DLD1 (cell line): Measurements from ENCODE around the gene SLC6A3.

Experiments
- in situ Hi-C: cut with HindIII; loops from 2 replicates; pipeline ENCODE4 v1.10.0; 2017; ENCODE audit warnings: low sequenced_read_pairs

SLC6A3 gene

DNA sequence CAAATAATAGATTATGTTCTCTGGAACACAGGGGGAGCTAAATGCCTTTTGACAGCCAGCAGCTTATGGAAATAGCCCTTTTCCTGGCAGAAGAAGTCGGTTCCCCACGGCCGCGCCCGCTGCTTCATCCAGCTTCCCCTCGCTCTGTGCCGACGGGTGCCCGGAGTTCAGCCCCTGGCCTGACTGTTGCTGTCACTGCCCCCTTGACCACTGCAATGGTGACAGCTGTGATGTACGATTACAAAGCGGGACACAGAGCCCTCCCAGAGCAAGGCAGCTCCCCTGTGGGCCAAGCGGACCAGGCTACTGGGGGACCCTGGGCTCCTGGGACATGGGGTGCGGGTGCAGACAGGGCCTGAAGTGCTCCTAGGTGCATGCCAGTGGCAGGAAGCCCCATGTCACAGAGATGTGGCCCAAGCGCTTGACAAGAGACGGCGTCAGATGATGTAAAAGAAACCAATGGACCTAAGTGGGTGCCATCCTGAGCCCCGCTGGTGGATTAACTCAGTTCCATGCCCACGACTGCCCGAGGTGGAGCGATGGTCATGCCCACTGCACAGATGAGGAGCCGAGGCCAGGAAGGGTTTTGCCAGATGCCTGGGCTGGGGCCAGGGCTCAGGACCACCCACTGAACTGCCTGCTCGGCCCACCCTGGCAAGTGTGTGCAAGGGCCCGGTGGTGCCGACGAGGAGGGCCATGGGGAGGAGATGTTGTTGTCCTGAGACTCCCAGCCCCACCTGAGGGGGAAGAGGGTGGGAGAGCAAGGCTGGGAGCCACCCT lies 87.1 kb downstream of the SLC6A3 start:
- in situ Hi-C loops: no loop called here

- in situ Hi-C loops: no loop called here
Observed at GRCh38 chr5:1356873-1357787, 88.1 kb downstream of the SLC6A3 start.

- in situ Hi-C loops: no loop called here
Observed at GRCh38 chr5:1354576-1354975, 90.7 kb downstream of the SLC6A3 start.

DNA sequence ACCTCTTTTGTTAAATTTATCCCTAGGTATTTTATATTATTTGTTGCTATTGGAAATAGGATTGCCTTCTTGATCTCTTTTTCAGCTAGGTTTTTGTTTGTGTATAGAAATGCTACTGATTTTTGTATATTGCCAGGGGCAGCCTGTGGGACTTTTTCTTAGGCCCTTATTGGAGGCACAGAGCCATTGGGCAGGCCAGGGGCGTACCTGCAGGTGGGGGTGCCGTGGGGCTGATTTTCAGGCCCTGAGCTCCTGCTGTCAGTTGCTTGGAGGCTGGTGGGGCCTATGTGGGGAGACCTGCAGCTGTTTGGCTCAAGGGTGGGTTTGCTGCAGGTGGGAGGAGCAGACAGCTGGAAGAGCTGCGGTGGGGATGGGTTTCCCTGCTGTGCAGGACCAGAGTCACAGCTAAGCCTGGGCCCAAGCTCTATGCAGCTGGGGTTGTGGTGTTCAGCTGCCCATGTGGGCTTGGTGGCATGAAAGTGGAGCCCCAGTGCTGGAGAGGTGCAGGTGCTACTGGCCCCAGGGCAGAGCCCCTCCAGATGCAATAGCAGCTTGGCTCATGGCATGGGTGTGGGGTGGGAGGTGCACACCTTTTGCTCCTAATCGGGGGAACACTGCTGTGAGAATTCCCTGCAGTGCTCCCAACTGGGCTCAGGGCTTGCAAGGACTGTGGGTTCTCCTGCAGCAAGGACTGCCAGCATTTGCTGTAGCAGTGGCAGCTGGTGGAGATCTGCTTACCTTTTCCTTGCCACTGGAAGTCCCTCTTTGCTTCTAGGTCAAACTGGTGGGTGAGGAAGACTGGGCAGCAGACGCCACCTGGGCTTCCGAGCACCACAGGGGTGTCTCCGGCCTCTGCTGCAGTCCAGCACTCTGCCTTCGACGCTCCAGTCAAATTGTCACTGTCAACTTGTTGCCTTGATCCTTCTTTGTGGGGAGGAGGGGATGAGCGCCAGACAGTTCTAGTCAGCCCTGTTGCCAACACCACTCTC lies 92.7 kb downstream of the SLC6A3 start:
- in situ Hi-C loops: no loop called here

GRCh38 chr5:1351156-1351555 lies 94.1 kb downstream of the SLC6A3 start:
- in situ Hi-C loops: no loop called here

GRCh38 chr5:1349246-1349645 lies 96.0 kb downstream of the SLC6A3 start:
- in situ Hi-C loops: no loop called here

GRCh38 chr5:1348986-1349245 lies 96.3 kb downstream of the SLC6A3 start:
- in situ Hi-C loops: no loop called here

DNA sequence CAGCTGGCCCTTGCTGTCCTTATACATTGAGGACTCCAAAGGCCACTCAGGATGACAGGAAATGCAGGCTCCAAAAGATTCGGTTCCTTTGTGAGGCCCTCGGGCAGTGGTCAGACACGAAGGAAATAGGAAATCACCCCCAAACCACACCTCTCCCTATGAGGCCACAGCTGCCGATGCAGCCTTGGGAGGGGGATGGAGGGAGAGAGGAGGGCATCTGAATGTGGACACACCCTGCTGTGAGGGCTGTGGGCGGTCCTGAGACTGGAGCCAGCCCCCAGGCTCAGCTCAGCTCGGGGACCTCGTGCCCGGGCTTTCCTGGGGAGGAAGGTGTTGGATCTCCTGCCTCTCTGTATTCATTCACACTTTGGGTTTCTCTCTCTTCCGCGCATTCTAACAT lies 97.7 kb downstream of the SLC6A3 start:
- in situ Hi-C loops: no loop called here

GRCh38 chr5:1346627-1347440 lies 98.4 kb downstream of the SLC6A3 start:
- in situ Hi-C loops: no loop called here

DNA sequence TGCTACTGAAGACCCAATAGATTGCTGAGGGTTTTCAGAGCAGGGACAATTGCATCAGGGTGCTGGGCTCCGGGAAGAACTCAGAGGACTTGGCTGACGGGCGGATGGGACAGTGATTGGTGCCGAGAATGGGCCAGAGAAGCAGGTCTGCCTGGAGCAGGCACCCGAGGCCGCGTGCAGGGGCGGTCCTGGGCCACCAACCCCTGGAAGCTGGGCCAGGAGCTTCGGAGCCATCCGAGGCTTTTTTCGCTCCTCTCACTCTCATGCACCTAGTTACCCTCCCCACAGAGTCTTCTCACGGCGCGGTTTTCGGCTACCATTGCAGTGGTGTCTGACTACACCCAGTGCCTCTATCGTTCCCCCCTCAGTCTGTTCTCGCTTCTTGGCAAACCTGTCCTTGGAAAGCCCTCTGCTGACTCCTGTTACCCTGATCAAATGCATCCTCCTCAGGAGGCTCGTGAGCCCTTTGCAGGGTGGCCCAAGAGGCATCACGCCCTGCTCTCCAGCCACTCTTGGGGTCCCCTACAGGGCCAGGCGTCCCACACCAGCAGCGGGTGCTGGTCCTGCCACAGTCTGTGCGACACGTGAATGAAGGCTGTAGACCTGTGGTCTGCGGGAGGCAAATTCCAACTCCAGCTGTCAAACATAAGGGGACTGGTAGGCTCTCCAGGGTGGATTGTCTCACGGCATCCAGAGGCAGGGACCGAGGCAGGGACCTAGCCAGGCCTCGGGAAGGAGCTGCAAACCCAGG lies 99.2 kb downstream of the SLC6A3 start:
- in situ Hi-C loops: no loop called here

DNA sequence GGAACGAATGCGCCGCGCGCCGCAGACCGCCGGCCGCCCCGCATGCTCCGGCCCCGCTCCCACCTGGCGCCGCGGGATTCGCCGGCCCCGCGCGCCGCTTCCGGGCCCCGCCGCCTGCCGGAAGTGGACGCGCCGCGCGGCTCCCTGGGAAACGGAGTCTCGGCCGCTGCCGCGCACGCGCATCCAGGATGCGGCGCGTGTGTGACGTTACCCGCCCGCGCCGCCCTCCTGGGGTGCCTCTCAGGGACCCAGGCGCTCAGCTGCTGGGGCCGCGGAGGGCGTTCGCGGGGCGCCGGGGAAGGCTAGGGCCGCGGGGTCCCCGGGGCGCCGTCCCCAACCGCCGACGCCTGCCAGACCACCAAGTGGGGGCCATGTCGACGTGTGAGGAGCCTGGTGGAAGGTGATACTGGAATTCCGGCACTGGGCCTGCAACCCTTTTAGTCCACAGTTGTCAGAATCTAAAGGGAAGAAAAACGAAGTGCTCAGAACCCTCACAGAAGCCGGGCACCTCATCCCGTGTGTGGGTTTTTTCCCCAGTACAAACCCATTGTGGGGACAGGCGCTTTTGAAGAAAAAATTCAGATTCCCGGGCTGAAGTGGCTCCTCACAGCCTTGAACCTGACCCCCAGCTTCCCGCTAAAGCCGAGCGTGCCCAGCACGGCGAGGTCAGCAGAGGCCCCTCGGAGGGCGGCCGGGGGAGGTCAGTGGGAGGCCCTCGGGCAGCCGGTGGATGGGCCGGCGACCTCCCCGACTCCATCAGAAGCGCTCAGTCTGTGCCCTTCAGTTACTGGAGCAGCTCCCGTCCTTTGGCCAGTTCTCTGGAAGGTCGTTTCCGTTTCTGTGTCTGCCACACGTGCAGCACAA lies 100.0 kb downstream of the SLC6A3 start, which contains the start of gene CLPTM1L:
Gene CLPTM1L, minus strand, starts transcription at position 125 of the 864 bp plus-strand sequence. CDS start 258 bp downstream, outside the sequence.
- in situ Hi-C loops: no loop called here

- in situ Hi-C loops: no loop called here
Observed at GRCh38 chr5:1343931-1344901, 101.0 kb downstream of the SLC6A3 start.

DNA sequence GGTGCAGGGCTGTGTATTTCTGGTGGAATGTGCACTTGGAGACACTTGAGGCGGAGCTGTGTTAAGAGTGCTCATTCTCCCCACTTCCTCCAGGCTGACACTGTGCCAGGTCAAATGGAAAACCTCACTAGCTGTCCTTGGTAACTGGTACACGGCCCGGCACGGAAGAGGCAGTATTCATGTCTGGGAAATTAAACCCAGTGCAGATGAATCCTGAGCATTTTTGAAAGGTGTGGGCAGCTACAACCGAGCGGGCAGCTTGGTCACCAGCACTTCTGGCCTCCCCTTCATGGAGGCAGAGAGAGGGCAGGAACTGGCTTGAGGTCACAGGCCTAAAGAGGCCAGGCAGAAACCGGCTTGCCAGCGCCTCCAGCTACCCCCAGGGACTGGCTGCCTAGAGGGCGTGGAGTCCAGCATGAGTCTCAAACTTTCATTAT lies 101.9 kb downstream of the SLC6A3 start:
- in situ Hi-C loops: no loop called here
